Panc1 (cell line): ENCODE measurements around the gene TXNDC2. TPM values are rescaled to one million over a fixed set of nuclear protein-coding genes. Genes with fewer than 3 reads are reported as not detected.

Experiments used
- ATAC-seq: fragments of 200-7000 bp; cut with Tn5 transposase; 2 replicates; pipeline ENCODE4 v1.9.1; 2020; ENCODE audit warnings: mild to moderate bottlenecking, moderate library complexity
- BruUV-seq: library from RNA; stranded (reverse); fragments of 400-500 nt; replicated peaks from 2 replicates; lab custom pipeline; 2021; lab: Mats Ljungman, UMichigan
- CTCF ChIA-PET: fragments of 300-600 bp; sonication (Branson Sonifier 250); formaldehyde crosslinking; loops from one replicate; lab custom pipeline; 2022; ENCODE audit warnings: antibody characterized with exemption; lab: Charles Lee
- POLR2A ChIA-PET: fragments of 300-600 bp; sonication (Branson Sonifier 250); formaldehyde crosslinking; loops from one replicate; lab custom pipeline; 2022; ENCODE audit warnings: antibody characterized with exemption; lab: Charles Lee
- DNase-seq: peaks from one replicate; pipeline ENCODE4 v3.0.0-alpha.2; 2010; ENCODE audit warnings: low read depth, low spot score
- H3K27ac ChIP-seq: 2 replicates; pipeline ENCODE4 v1.5.1; 2011; ENCODE audit warnings: mild to moderate bottlenecking, low read length, inconsistent platforms
- H3K27me3 ChIP-seq: fragments of 200-500 bp; sonication (Bioruptor generic); 2 replicates; pipeline ENCODE4 v1.6.0; 2014; ENCODE audit warnings: low read length, inconsistent platforms; ENCODE audit not compliant: control insufficient read depth, insufficient read depth
- H3K36me3 ChIP-seq: fragments of 200-500 bp; sonication (Bioruptor generic); 2 replicates; pipeline ENCODE4 v1.5.1; 2014; ENCODE audit warnings: inconsistent platforms, mild to moderate bottlenecking, low read length, moderate library complexity; ENCODE audit not compliant: control insufficient read depth, insufficient read depth
- H3K4me1 ChIP-seq: 2 replicates; pipeline ENCODE4 v1.5.1; 2011; ENCODE audit warnings: inconsistent platforms, mild to moderate bottlenecking, low read length, moderate library complexity; ENCODE audit not compliant: control insufficient read depth, insufficient read depth
- H3K4me3 ChIP-seq, 2 experiments: 2 replicates each; pipeline ENCODE4 v1.5.1; 2011 to 2012; ENCODE audit warnings: low read depth in 2 of 2, low read length in 2 of 2, mild to moderate bottlenecking in 2 of 2, inconsistent platforms in 1 of 2, moderate library complexity in 1 of 2
- H3K9me3 ChIP-seq: fragments of 200-500 bp; sonication (Bioruptor generic); 2 replicates; pipeline ENCODE4 v1.5.1; 2014; ENCODE audit warnings: low read depth, mild to moderate bottlenecking, inconsistent platforms, low read length, moderate library complexity; ENCODE audit not compliant: control insufficient read depth, insufficient read depth
- POLR2AphosphoS5 ChIP-seq: IDR thresholded peaks from 2 replicates; pipeline ENCODE4 v1.6.1; 2012; ENCODE audit warnings: mild to moderate bottlenecking, low read depth, low read length, moderate library complexity
- SIN3A ChIP-seq: IDR thresholded peaks from 2 replicates; pipeline ENCODE4 v1.6.1; 2012; ENCODE audit warnings: low read depth, mild to moderate bottlenecking, low read length, moderate library complexity, borderline replicate concordance; ENCODE audit not compliant: insufficient read depth
- TCF7L2 ChIP-seq: IDR thresholded peaks from 2 replicates; pipeline ENCODE4 v1.6.1; 2011; ENCODE audit warnings: mild to moderate bottlenecking, low read depth, low read length, inconsistent platforms
- in situ Hi-C: cut with HindIII; loops from 2 replicates; pipeline ENCODE4 v1.10.0; 2016; ENCODE audit warnings: low sequenced_read_pairs, low pct_unique_long_range_greater_than_20kb
- intact Hi-C: fragments of 100-400 bp; cut with micrococcal nuclease; formaldehyde crosslinking; loops from one replicate; pipeline ENCODE4 v1.10.0; 2022; ENCODE audit not compliant: unreplicated experiment
- total RNA-seq: library from RNA; stranded (reverse); gene quantifications from one replicate; pipeline ENCODE4 v1.2.1, GENCODE V29; 2021; ENCODE audit not compliant: unreplicated experiment
- TF ChIP-seq, protein P1 (sequence below): fragments of 450-650 bp; IDR thresholded peaks from 2 replicates; pipeline ENCODE4 v1.5.1; 2017; ENCODE audit warnings: mild to moderate bottlenecking
- TF ChIP-seq, protein P2 (sequence below), 2 experiments: IDR thresholded peaks; 2 replicates each; pipeline ENCODE4 v1.6.1; 2011 to 2012; ENCODE audit warnings: low read depth in 2 of 2, control low read depth in 1 of 2, low read length in 1 of 2, mild to moderate bottlenecking in 1 of 2, moderate library complexity in 1 of 2; ENCODE audit not compliant: insufficient read depth in 1 of 2

The TXNDC2 gene
- total RNA-seq, 1 experiment from 2014 or later: 0.90 TPM

DNA sequence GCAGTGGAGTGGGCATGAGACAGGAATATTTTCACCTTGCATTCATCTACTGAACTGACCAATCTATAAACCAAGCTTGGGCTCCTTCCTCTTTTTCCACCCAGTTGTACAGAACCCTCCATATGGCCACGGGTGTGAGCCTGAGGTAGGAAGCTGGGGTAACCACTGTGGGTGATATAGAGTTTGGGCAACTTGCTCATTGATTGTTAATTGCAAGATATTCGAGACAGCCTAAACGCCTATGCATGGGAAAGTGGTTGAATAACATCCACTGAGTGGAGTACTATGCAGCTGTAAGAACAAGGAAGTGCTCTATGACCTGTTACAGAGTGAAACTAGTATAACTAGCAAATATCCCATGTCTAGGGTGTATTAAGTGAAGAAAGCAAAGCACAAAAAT is 20.7 kb downstream of the TXNDC2 start:
- ChIA-PET CTCF (no interaction called here), POLR2A (no interaction called here)
- no peaks in the 10 kb centered on the region for H3K27me3 ChIP-seq
- intact Hi-C loops (no loop called here), in situ Hi-C loops (no loop called here)
- H3K4me3 ChIP-seq: no peak overlapping the region
- TF ChIP-seq, protein P1, sequence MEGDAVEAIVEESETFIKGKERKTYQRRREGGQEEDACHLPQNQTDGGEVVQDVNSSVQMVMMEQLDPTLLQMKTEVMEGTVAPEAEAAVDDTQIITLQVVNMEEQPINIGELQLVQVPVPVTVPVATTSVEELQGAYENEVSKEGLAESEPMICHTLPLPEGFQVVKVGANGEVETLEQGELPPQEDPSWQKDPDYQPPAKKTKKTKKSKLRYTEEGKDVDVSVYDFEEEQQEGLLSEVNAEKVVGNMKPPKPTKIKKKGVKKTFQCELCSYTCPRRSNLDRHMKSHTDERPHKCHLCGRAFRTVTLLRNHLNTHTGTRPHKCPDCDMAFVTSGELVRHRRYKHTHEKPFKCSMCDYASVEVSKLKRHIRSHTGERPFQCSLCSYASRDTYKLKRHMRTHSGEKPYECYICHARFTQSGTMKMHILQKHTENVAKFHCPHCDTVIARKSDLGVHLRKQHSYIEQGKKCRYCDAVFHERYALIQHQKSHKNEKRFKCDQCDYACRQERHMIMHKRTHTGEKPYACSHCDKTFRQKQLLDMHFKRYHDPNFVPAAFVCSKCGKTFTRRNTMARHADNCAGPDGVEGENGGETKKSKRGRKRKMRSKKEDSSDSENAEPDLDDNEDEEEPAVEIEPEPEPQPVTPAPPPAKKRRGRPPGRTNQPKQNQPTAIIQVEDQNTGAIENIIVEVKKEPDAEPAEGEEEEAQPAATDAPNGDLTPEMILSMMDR: no peak
- TF ChIP-seq POLR2AphosphoS5: no peak
- TF ChIP-seq, protein P2, sequence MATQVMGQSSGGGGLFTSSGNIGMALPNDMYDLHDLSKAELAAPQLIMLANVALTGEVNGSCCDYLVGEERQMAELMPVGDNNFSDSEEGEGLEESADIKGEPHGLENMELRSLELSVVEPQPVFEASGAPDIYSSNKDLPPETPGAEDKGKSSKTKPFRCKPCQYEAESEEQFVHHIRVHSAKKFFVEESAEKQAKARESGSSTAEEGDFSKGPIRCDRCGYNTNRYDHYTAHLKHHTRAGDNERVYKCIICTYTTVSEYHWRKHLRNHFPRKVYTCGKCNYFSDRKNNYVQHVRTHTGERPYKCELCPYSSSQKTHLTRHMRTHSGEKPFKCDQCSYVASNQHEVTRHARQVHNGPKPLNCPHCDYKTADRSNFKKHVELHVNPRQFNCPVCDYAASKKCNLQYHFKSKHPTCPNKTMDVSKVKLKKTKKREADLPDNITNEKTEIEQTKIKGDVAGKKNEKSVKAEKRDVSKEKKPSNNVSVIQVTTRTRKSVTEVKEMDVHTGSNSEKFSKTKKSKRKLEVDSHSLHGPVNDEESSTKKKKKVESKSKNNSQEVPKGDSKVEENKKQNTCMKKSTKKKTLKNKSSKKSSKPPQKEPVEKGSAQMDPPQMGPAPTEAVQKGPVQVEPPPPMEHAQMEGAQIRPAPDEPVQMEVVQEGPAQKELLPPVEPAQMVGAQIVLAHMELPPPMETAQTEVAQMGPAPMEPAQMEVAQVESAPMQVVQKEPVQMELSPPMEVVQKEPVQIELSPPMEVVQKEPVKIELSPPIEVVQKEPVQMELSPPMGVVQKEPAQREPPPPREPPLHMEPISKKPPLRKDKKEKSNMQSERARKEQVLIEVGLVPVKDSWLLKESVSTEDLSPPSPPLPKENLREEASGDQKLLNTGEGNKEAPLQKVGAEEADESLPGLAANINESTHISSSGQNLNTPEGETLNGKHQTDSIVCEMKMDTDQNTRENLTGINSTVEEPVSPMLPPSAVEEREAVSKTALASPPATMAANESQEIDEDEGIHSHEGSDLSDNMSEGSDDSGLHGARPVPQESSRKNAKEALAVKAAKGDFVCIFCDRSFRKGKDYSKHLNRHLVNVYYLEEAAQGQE (IDR thresholded peaks at IDR 0.05; ENCODE audit: insufficient read depth in 1 of 2, low read depth in 2 of 2, low read length in 1 of 2): no peak
- TF ChIP-seq TCF7L2: no peak
- no peak for TF ChIP-seq SIN3A
- H3K9me3 ChIP-seq: no peaks in the 10 kb centered on the region
- no TSS peak for BruUV-seq
- H3K4me1 ChIP-seq: no peaks in the 10 kb centered on the region; the same call in 1 of the 2 replicates
- no peak for DNase-seq
- H3K27ac ChIP-seq: no peak overlapping the region
- no peak for ATAC-seq
- no peaks in the 10 kb centered on the region for H3K36me3 ChIP-seq

DNA sequence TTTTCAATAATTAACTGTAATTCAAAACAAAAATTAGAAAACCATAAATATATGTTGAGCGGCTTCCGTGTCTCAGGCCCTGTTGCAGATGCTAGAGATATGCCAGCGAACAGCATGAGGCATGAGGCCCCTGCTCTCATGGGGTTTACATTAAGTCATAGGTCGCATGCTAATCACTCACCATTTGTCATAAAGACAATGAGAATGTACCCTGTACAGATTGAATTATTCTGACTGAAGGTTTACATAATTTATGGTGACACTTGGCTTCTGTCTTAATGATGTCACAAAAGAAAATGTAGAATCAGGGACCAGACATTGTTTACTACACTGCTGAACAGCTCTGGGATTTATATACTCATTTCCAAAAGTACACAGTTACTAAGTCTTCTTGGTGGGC is 22.1 kb downstream of the TXNDC2 start:
- intact Hi-C loops: no loop called here
- BruUV-seq: no TSS peak
- no peaks in the 10 kb centered on the region; the same call in 1 of the 2 replicates for H3K4me1 ChIP-seq
- in situ Hi-C loops: no loop called here
- ATAC-seq (no peak), DNase-seq (no peak)
- TF ChIP-seq TCF7L2: no peak
- TF ChIP-seq, protein P1: no peak
- no peak for TF ChIP-seq SIN3A
- TF ChIP-seq, protein P2 (IDR thresholded peaks at IDR 0.05; ENCODE audit: insufficient read depth in 1 of 2, low read depth in 2 of 2, low read length in 1 of 2): no peak
- no peak for TF ChIP-seq POLR2AphosphoS5
- CTCF ChIA-PET: no interaction called here
- no peaks in the 10 kb centered on the region for H3K9me3 ChIP-seq
- H3K4me3 ChIP-seq: no peak overlapping the region
- no peak overlapping the region for H3K27ac ChIP-seq
- no peaks in the 10 kb centered on the region for H3K27me3 ChIP-seq
- POLR2A ChIA-PET: no interaction called here
- H3K36me3 ChIP-seq: no peaks in the 10 kb centered on the region
